ENCODE data around the gene IGF2BP2. TPM values are rescaled to one million over a fixed set of nuclear protein-coding genes. Genes with fewer than 3 reads are reported as not detected.

IGF2BP2 gene
- total and polyA plus RNA-seq, 9 of the 15 experiments (the other 6 are each of a cell fraction or from before 2014, with no cell fraction given) = 3.2 to 59.6 (median 30.5) TPM

GRCh38 chr3:185708392-185708791 is 116.5 kb downstream of the IGF2BP2 start (continued):
- TF ChIP-seq CREB5 (CRISPR knock-in tag; IDR thresholded peaks at IDR 0.05) = no peak

- peaks cover 4 to 32% of the 10 kb centered on the region in 2 experiments for H3K4me1 ChIP-seq (replicated peaks in 1 of 2; ENCODE audit: control insufficient read depth in 2 of 2, insufficient read depth in 2 of 2, low read length in 2 of 2)
These were observed 119.3 kb downstream of the IGF2BP2 start for GRCh38 chr3:185705498-185705897.

More at GRCh38 chr3:185705498-185705897, 119.3 kb downstream of the IGF2BP2 start:
- H3K27ac ChIP-seq (ENCODE audit: extremely low read depth, low read depth, low read length) = no peak overlapping the region; the same call in 2 of the 3 replicates
- H3K79me2 ChIP-seq (ENCODE audit: control insufficient read depth, insufficient read depth, low read length) = peaks cover 75% of the 10 kb centered on the region
- no TSS peak for BruUV-seq (replicated peaks)
- no peaks in the 10 kb centered on the region for H3K9me1 ChIP-seq (ENCODE audit: control insufficient read depth, insufficient read depth, low read length)
- H2AFZ ChIP-seq (ENCODE audit: low read depth, low read length) = no peak overlapping the region
- ChIA-PET POLR2A (no interaction called here), CTCF (ENCODE audit: low intra/inter-chr PET ratio) (no interaction called here)
- ATAC-seq (no peak), FAIRE-seq (no peak), DNase-seq (ENCODE audit: extremely low read depth in 1 of 4, low spot score in 3 of 4) (no peak)
- no peak overlapping the region for H3K9ac ChIP-seq (ENCODE audit: insufficient read depth in 1 of 2, low read depth in 2 of 2, low read length in 2 of 2)
- TF ChIP-seq FOXJ3 (CRISPR knock-in tag; IDR thresholded peaks at IDR 0.05) = no peak
- no peak for TF ChIP-seq BDP1 (IDR thresholded peaks at IDR 0.05; ENCODE audit: insufficient read depth, insufficient read length)
- TF ChIP-seq TOE1 (IDR thresholded peaks at IDR 0.05; ENCODE audit: borderline replicate concordance) = no peak
- TF ChIP-seq TOE1 (CRISPR knock-in tag; IDR thresholded peaks at IDR 0.05; ENCODE audit: borderline replicate concordance, low read depth) = no peak
- no peak for TF ChIP-seq ZBED1 (IDR thresholded peaks at IDR 0.05)
- no peak for TF ChIP-seq NCOA1 (IDR thresholded peaks at IDR 0.05; ENCODE audit: low read depth)
- TF ChIP-seq TRIM24 (IDR thresholded peaks at IDR 0.05) = no peak
- no peak for TF ChIP-seq AFF1 (IDR thresholded peaks at IDR 0.05; ENCODE audit: low read depth in 1 of 2, partially characterized antibody in 2 of 2)
- TF ChIP-seq ZNF778 (CRISPR knock-in tag; IDR thresholded peaks at IDR 0.05) = no peak
- no peak for TF ChIP-seq ZNF77 (CRISPR knock-in tag; IDR thresholded peaks at IDR 0.05)
- TF ChIP-seq E2F6 (IDR thresholded peaks at IDR 0.05; ENCODE audit: borderline replicate concordance in 1 of 2, extremely low read depth in 1 of 2, insufficient read depth in 1 of 2, insufficient read length in 1 of 2, low read depth in 1 of 2, low read length in 1 of 2, poor library complexity in 1 of 2, severe bottlenecking in 1 of 2) = no peak
- TF ChIP-seq ARID1B (IDR thresholded peaks at IDR 0.05) = no peak
- no peak for TF ChIP-seq MAFK (IDR thresholded peaks at IDR 0.05; ENCODE audit: low read length)
- no peak for TF ChIP-seq HNRNPH1 (optimal IDR thresholded peaks at IDR 0.05; ENCODE audit: low read depth, low read length)
- no peak for TF ChIP-seq ZNF175 (CRISPR knock-in tag; IDR thresholded peaks at IDR 0.05; ENCODE audit: low read depth)
- intact Hi-C loops (cut with micrococcal nuclease) (no loop called here), in situ Hi-C loops (cut with MboI) (no loop called here)
- no peaks in the 10 kb centered on the region for H3K9me3 ChIP-seq (replicated peaks; ENCODE audit: control insufficient read depth, insufficient read depth, low read depth, low read length)
- H4K20me1 ChIP-seq (replicated peaks; ENCODE audit: control insufficient read depth, insufficient read depth, low read length) = no peaks in the 10 kb centered on the region
- no peak overlapping the region for H3K4me2 ChIP-seq (ENCODE audit: insufficient read depth, low read length)
- H3K27me3 ChIP-seq (ENCODE audit: control insufficient read depth in 2 of 2, insufficient read depth in 2 of 2, low read length in 2 of 2) = no peaks in the 10 kb centered on the region
- no peak overlapping the region for H3K4me3 ChIP-seq
- no peaks in the 10 kb centered on the region; the same call in 2 of the 3 replicates for H3K36me3 ChIP-seq (ENCODE audit: control insufficient read depth, insufficient read depth, low read length)
